DLD1 (cell line): ENCODE measurements around the gene RNASE13.
"Not testable (repeated sequence)": the region's sequence is repeated elsewhere in the genome, so short reads cannot be mapped to it uniquely, and the experiment has no call there.

ENCODE experiments used
- in situ Hi-C: cut with HindIII; loops from 2 replicates; pipeline ENCODE4 v1.10.0; 2017; ENCODE audit warnings: low sequenced_read_pairs

The RNASE13 gene

GRCh38 chr14:21023817-21024584, 10.6 kb downstream of the RNASE13 start:
- in situ Hi-C loops, result no loop called here

DNA sequence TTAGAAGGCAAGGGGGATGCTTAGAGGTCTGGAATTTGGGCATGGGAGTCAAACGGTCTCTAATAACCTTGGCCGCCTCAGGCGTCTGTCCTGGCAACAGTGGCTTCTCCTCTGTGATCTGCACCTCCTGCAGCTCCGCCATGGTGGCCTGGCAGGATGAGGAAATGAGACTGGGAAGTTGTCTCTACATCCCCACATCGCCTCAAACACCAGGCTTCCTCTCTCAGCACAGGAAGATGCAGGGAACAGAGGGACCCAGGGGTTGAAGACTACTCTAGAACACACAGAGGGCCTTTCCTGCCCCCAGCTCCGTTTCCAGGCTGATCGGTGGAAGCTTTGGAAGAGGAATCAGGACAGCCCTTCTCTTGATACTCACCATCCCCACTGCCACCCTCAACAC, 11.4 kb downstream of the RNASE13 start:
- in situ Hi-C loops, result no loop called here

DNA sequence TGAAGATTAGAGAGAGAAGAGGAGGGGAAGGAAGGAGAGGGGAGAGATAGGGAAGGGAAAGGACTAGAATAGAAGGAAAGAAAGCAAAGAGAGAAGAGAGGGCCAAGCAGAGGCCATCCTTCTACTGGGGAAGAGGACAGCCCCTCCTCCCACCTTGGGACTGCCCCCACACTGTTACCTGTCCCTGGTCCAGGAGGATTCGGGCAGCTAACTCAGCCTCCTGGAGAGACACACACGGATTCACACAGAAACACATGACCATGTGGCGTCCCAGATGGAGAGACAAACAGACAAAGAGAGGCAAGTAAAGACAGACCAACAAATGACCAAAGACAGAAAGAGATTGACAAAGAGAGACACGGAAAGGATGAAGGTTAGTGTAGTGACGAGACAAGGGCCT, 11.9 kb downstream of the RNASE13 start:
- in situ Hi-C loops, result no loop called here

DNA sequence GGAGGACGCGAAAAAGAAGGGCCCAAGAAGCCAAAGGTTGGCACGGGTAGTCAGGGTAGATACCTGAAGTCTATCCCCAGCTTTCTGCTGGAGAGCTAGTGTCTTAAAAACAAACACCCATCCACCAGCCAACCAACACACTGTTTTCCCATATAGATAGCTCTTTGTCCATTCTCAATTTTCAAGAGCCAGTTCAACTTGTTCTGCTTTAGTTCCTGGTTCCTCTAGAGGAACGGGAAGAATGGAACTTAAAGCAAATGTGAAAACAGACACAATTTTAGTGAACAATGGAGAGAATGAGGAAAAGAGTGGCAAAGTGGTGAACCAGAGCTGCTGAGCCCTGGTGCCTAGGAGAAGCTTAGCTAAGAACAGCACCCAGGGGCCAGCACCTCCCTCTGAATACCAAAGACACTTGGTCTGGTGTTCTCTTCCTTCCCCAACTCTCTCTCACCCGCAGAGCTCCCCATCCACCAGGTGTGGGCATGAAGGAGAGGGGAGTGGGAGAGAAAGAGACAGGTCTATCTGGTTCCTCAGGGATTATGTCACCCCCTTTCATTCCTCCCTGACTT, 13.5 kb downstream of the RNASE13 start:
- in situ Hi-C loops, result no loop called here

GRCh38 chr14:21019366-21019765, 15.2 kb downstream of the RNASE13 start:
- in situ Hi-C loops, result no loop called here

- in situ Hi-C loops, result no loop called here
Observed at GRCh38 chr14:21018781-21019180, 15.8 kb downstream of the RNASE13 start.

GRCh38 chr14:21018286-21018685, 16.3 kb downstream of the RNASE13 start:
- in situ Hi-C loops, result no loop called here

GRCh38 chr14:21017528-21018245, 16.9 kb downstream of the RNASE13 start:
- in situ Hi-C loops, result no loop called here

DNA sequence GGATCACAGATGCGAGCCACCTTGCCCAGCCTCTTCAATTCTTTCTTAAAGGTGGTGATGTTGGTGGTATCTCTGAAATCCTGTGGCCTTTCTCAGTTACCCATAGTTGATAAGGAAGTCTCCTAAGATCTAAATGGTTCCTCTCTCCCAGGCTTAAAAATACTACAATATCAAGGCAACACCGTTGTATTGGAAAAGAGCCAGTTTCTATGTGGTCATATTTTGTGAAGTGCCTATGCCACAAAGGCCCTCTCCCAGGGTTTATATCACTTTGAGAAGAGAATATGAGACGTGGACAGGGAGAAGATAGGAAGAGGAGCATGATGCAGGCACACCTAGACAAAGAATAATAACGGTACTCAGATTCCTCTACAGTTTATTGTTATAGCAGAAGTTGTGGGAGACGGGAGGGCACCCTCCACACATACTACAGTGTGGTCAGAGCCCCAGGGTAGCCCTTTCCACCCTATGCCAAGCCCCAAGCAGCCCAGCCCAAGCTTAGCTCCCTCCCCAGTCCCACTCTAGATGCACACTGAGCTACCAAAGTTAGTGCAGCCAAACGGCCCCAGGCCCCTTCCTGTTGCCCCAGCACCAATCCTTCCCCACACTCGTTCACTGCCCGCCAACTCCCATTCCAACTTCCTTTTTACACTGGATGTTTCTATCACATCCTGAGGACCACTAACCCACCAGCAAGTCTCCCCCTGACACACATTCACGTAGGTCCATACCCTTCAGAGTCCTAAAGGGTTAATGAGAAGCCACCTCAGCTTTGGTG, 18.0 kb downstream of the RNASE13 start:
- in situ Hi-C loops, result no loop called here

- in situ Hi-C loops, result no loop called here
Observed at GRCh38 chr14:21015312-21015711, 19.3 kb downstream of the RNASE13 start.

DNA sequence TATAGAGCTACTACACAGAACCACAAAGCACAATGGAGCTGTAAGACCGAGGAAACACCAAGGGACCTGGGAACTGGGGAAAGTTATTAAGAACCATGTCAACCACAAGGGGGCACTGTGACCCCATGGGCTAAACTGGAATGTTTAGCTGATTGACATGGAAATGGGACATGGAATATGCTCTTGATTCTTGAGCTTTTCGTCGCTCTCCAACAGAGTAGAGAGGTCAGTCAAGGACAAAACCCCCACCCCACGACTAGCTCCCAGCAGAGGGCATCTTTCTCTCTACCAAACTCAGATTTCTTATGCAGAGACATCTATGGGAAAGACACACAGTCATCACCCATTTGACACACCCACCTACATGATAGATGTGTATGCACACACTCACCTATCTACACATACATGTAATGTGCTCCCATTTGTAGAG, 19.8 kb downstream of the RNASE13 start:
- in situ Hi-C loops, result no loop called here

DNA sequence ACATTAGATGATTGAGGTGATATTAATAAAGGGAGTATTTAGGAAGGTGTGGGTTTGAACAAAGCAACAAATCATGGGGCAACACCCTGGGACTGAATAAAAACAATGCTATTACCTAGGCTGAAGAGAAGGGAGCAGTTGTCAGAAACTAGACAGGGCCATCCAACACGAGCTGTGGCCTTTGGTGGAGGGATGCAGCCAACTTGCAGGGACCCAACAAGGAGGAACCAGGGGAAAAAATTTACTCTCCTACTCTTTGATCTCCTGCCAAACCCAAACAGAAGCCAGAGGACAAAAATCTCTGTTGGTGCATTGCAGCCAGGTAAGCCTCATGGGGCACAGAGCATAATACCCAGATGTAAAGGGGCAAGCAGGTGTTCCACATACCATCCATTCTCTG, 23.5 kb downstream of the RNASE13 start:
- in situ Hi-C loops, result no loop called here

DNA sequence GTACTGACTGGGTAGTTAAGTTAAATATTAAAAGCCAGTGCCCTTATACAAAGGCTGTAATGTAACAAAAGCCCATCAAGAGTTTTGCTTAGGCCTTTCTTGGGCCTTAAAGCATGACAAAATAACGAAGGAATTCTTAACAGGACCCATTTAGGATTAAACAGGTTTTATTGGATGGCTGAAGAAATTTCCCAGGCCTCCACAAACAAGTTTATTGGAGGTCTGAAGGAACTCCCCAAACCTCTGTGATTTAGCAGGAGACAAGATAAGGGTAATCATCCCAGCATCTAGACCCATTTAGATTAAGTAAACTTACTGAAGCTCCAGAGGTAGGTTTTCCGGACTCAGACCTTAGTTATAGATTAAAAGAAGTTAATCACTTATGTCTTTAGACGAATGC, 24.9 kb downstream of the RNASE13 start:
- in situ Hi-C loops, result not testable (repeated sequence)

- in situ Hi-C loops, result no loop called here
Observed at GRCh38 chr14:21003788-21004346, 30.7 kb downstream of the RNASE13 start.

GRCh38 chr14:21001218-21001617, 33.4 kb downstream of the RNASE13 start:
- in situ Hi-C loops, result no loop called here

DNA sequence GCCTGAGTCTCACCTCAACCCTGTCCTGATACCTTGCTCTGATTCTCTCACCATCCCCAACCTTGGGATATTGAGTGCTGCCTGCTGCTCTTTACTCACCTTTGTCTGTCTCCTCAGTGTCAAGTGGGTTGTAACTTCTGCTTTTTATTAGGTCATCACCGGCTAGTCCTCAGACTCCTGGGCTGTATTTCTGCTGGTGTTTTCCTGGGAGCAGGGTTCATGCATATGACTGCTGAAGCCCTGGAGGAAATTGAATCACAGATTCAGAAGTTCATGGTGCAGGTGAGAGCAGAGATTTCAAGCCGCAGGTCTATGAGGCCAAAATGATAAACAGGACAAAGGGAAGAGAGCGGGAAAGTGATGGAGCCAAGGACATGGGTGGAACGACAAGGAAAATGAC, 35.0 kb downstream of the RNASE13 start:
- in situ Hi-C loops, result no loop called here

- in situ Hi-C loops, result no loop called here
Observed at GRCh38 chr14:20998674-20999366, 35.8 kb downstream of the RNASE13 start, which contains the start of gene SLC39A2. TSS of gene SLC39A2 (plus strand) at chr14:20999293. CDS start at chr14:20999447, 154 bp downstream.

GRCh38 chr14:20998139-20998538, 36.5 kb downstream of the RNASE13 start:
- in situ Hi-C loops, result no loop called here

GRCh38 chr14:20997564-20997963, 37.0 kb downstream of the RNASE13 start:
- in situ Hi-C loops, result no loop called here

DNA sequence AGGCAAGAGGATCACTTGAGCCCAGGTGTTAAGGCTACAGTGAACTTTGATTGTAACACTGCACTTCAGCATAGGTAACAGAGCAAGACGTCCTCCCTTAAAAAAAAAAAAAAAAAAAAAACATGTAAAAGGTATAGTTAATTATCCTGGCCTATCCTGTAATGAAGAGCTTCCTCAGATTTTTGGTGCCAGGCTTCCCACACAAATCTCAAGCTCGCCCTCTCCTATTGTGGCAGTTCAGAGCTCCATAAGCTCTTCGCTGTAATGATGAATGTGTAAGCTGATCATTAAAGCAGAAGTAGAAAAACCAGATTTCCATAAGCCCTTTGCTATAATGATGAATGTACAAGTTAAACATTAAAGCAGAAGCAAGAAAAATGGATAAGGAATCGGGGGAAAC, 37.5 kb downstream of the RNASE13 start:
- in situ Hi-C loops, result no loop called here
